HCT116 (cell line): ENCODE data around the gene DMRTA2. TPM values are rescaled to one million over a fixed set of nuclear protein-coding genes. Genes with fewer than 3 reads are reported as not detected.

ENCODE experiments used
- ATAC-seq: fragments of 200-7000 bp; cut with Tn5 transposase; 2 replicates; pipeline ENCODE4 v1.9.1; 2020; ENCODE audit warnings: mild to moderate bottlenecking, moderate library complexity
- BruUV-seq: library from RNA; stranded (reverse); fragments of 400-500 nt; replicated peaks from 2 replicates; lab custom pipeline; 2021; lab: Mats Ljungman, UMichigan
- CTCF ChIA-PET: fragments of 300-600 bp; sonication (Branson Sonifier 250); formaldehyde crosslinking; loops from one replicate; lab custom pipeline; 2021; ENCODE audit warnings: antibody characterized with exemption; lab: Charles Lee
- POLR2A ChIA-PET: fragments of 300-600, 350-600 bp; sonication (Branson Sonifier 250); formaldehyde crosslinking; loops from one replicate; lab custom pipeline; 2021; ENCODE audit warnings: antibody characterized with exemption; lab: Charles Lee
- RAD21 ChIA-PET, 2 experiments: fragments of 300-600 bp; sonication (Branson Sonifier 250); formaldehyde crosslinking; loops; one replicate each; lab custom pipeline; 2023; ENCODE audit warnings: low total read pairs in 2 of 2; ENCODE audit not compliant: uncharacterized antibody in 2 of 2, unreplicated experiment in 2 of 2, low non-redundant PET in 1 of 2; lab: Charles Lee
- DNase-seq: peaks from one replicate; pipeline ENCODE4 v3.0.0-alpha.2; 2010; ENCODE audit warnings: low read depth, low spot score
- H2AFZ ChIP-seq: fragments of 200-600 bp; shearing (Covaris generic), sonication (generic); 2 replicates; pipeline ENCODE4 v1.6.1; 2017; ENCODE audit warnings: low read depth, mixed run types, mixed read lengths, antibody characterized with exemption, low read length; ENCODE audit not compliant: poor library complexity, severe bottlenecking
- H3K27ac ChIP-seq: 2 replicates; pipeline ENCODE4 v1.5.1; 2012; ENCODE audit warnings: low read depth, low read length
- H3K27me3 ChIP-seq: fragments of 200-600 bp; sonication (generic); 2 replicates; pipeline ENCODE4 v1.6.1; 2016; ENCODE audit warnings: mixed run types, low read length, mixed read lengths; ENCODE audit not compliant: insufficient read depth
- H3K36me3 ChIP-seq, 2 experiments: fragments of 200-500 bp in 1 of 2; fragments of 200-600 bp in 1 of 2; sonication (Bioruptor generic) in 1 of 2; sonication (generic) in 1 of 2; 2 replicates each; pipeline versions ENCODE4 v1.5.1 to v1.6.1; 2014 to 2016; ENCODE audit warnings: low read length in 2 of 2, inconsistent platforms in 1 of 2, mixed read lengths in 1 of 2, mixed run types in 1 of 2; ENCODE audit not compliant: insufficient read depth in 2 of 2, control insufficient read depth in 1 of 2
- H3K4me1 ChIP-seq, 2 experiments: fragments of 200-600 bp in 1 of 2; sonication (generic) in 1 of 2; 2 replicates each; pipeline versions ENCODE4 v1.5.1 to v1.6.1; 2012 to 2017; ENCODE audit warnings: low read length in 2 of 2, inconsistent platforms in 1 of 2, mild to moderate bottlenecking in 1 of 2, mixed read lengths in 1 of 2, mixed run types in 1 of 2, moderate library complexity in 1 of 2; ENCODE audit not compliant: insufficient read depth in 2 of 2, control insufficient read depth in 1 of 2
- H3K4me2 ChIP-seq: fragments of 200-600 bp; sonication (generic); 2 replicates; pipeline ENCODE4 v1.6.1; 2017; ENCODE audit warnings: mixed run types, low read length, mixed read lengths
- H3K4me3 ChIP-seq, 2 experiments: fragments of 200-600 bp in 1 of 2; sonication (generic) in 1 of 2; replicated peaks in 1 of 2; 2 replicates each; pipeline ENCODE4 v1.5.1; 2011 to 2016; ENCODE audit warnings: low read length in 2 of 2, control low read depth in 1 of 2, low read depth in 1 of 2, mild to moderate bottlenecking in 1 of 2, mixed read lengths in 1 of 2, mixed run types in 1 of 2
- H3K79me2 ChIP-seq: fragments of 200-600 bp; sonication (generic); 2 replicates; pipeline ENCODE4 v1.6.1; 2017; ENCODE audit warnings: mild to moderate bottlenecking, mixed run types, low read length, moderate library complexity, mixed read lengths; ENCODE audit not compliant: insufficient read depth
- H3K9ac ChIP-seq: fragments of 200-600 bp; sonication (generic); 2 replicates; pipeline ENCODE4 v1.6.1; 2016; ENCODE audit warnings: low read length, mixed read lengths
- H3K9me2 ChIP-seq: fragments of 200-600 bp; sonication (generic), shearing (Covaris generic); 2 replicates; pipeline ENCODE4 v1.6.1; 2017; ENCODE audit warnings: mixed run types, mild to moderate bottlenecking, moderate library complexity; ENCODE audit not compliant: insufficient read depth
- H3K9me3 ChIP-seq, 2 experiments: fragments of 200-500 bp in 1 of 2; fragments of 200-600 bp in 1 of 2; sonication (Bioruptor generic) in 1 of 2; sonication (generic) in 1 of 2; 2 replicates each; pipeline ENCODE4 v1.6.1; 2014 to 2017; ENCODE audit warnings: low read length in 2 of 2, mixed read lengths in 2 of 2, inconsistent platforms in 1 of 2, low read depth in 1 of 2, mild to moderate bottlenecking in 1 of 2, mixed run types in 1 of 2, moderate library complexity in 1 of 2; ENCODE audit not compliant: control insufficient read depth in 1 of 2, insufficient read depth in 1 of 2
- H4K20me1 ChIP-seq: fragments of 200-600 bp; sonication (generic), shearing (Covaris generic); 2 replicates; pipeline ENCODE4 v1.6.1; 2017; ENCODE audit warnings: mixed run types, mild to moderate bottlenecking, moderate library complexity; ENCODE audit not compliant: insufficient read depth
- CBX3 ChIP-seq: IDR thresholded peaks from 2 replicates; pipeline ENCODE4 v1.6.1; 2012; ENCODE audit warnings: low read depth
- CEBPB ChIP-seq: IDR thresholded peaks from 2 replicates; pipeline ENCODE4 v1.6.1; 2012; ENCODE audit warnings: low read depth
- CTCF ChIP-seq, 3 experiments: fragments of 200-600 bp in 1 of 3; sonication (generic) in 1 of 3; IDR thresholded peaks in 2 of 3; conservative IDR thresholded peaks in 1 of 3; 2 replicates each; pipeline ENCODE4 v1.5.1; 2012 to 2017; ENCODE audit warnings: low read depth in 2 of 3, low read length in 2 of 3, antibody characterized with exemption in 1 of 3, borderline replicate concordance in 1 of 3, control low read depth in 1 of 3, mild to moderate bottlenecking in 1 of 3, mixed read lengths in 1 of 3, mixed run types in 1 of 3, moderate library complexity in 1 of 3; ENCODE audit not compliant: insufficient read depth in 1 of 3
- EGR1 ChIP-seq: IDR thresholded peaks from 2 replicates; pipeline ENCODE4 v1.6.1; 2012; ENCODE audit warnings: low read depth
- EZH2phosphoT487 ChIP-seq: fragments of 200-600 bp; IDR thresholded peaks from 2 replicates; pipeline ENCODE4 v1.6.1; 2018; ENCODE audit warnings: antibody characterized with exemption, borderline replicate concordance
- FOSL1 ChIP-seq: IDR thresholded peaks from 2 replicates; pipeline ENCODE4 v1.6.1; 2012; ENCODE audit warnings: low read depth
- JUND ChIP-seq: IDR thresholded peaks from 2 replicates; pipeline ENCODE4 v1.6.1; 2012
- SP1 ChIP-seq: IDR thresholded peaks from 2 replicates; pipeline ENCODE4 v1.6.1; 2012; ENCODE audit warnings: low read depth
- SRF ChIP-seq: IDR thresholded peaks from 2 replicates; pipeline ENCODE4 v1.6.1; 2012; ENCODE audit warnings: low read depth
- ZFX ChIP-seq: fragments of 450-650 bp; IDR thresholded peaks from 2 replicates; pipeline ENCODE4 v1.6.1; 2017
- intact Hi-C: fragments of 100-400 bp; cut with micrococcal nuclease; formaldehyde crosslinking; loops from 2 replicates; pipeline ENCODE4 v1.10.0; 2022
- total RNA-seq: library from RNA; stranded (reverse); gene quantifications from one replicate; pipeline ENCODE4 v1.2.1, GENCODE V29; 2021; ENCODE audit not compliant: unreplicated experiment

The DMRTA2 gene
- total RNA-seq, 1 experiment from 2014 or later, result not detected

GRCh38 chr1:50424884-50425375, 1.7 kb upstream of the DMRTA2 start (continued):
- TF ChIP-seq CBX3, result no peak

- no peaks in the 10 kb centered on the region for H3K79me2 ChIP-seq
- no peak overlapping the region for H2AFZ ChIP-seq
- TF ChIP-seq SRF (no peak), CTCF (IDR thresholded peaks at IDR 0.05 in 2 of 3, conservative IDR thresholded peaks at IDR 0.05 in 1 of 3; ENCODE audit: borderline replicate concordance in 1 of 3, insufficient read depth in 1 of 3, low read depth in 2 of 3, low read length in 2 of 3) (no peak), EZH2phosphoT487 (no peak), ZFX (no peak), JUND (no peak), SP1 (no peak), FOSL1 (no peak), CEBPB (no peak), EGR1 (no peak)
- TF ChIP-seq, all 23 proteins: peak for 0
- Histone ChIP-seq H4K20me1 (no peaks in the 10 kb centered on the region), H3K27ac (no peak overlapping the region), H3K4me2 (no peak overlapping the region), H3K4me3 (no peak overlapping the region), H3K9me3 (no peaks in the 10 kb centered on the region), H3K4me1 (no peaks in the 10 kb centered on the region), H3K9me2 (no peaks in the 10 kb centered on the region), H3K36me3 (no peaks in the 10 kb centered on the region), H3K9ac (no peak overlapping the region), H3K27me3 (no peaks in the 10 kb centered on the region)
- BruUV-seq, result no TSS peak
- intact Hi-C loops, result no loop called here
- ChIA-PET POLR2A (no interaction called here), CTCF (no interaction called here), RAD21 (no interaction called here)
- DNase-seq (no peak), ATAC-seq (no peak)
Observed at GRCh38 chr1:50424045-50424883, 1.0 kb upstream of the DMRTA2 start.
